ENCODE results near the gene CREBL2.
"Not testable (repeated sequence)": the region's sequence is repeated elsewhere in the genome, so short reads cannot be mapped to it uniquely, and the experiment has no call there.

The CREBL2 gene, protein sequence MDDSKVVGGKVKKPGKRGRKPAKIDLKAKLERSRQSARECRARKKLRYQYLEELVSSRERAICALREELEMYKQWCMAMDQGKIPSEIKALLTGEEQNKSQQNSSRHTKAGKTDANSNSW

GRCh38 chr12:12611512-12612306, at the start of gene CREBL2:
Gene CREBL2 (plus strand): TSS chr12:12611876. CDS start chr12:12612173, 297 bp downstream.
- DNase-seq (ENCODE audit: low spot score), result peak; percentile 93

DNA sequence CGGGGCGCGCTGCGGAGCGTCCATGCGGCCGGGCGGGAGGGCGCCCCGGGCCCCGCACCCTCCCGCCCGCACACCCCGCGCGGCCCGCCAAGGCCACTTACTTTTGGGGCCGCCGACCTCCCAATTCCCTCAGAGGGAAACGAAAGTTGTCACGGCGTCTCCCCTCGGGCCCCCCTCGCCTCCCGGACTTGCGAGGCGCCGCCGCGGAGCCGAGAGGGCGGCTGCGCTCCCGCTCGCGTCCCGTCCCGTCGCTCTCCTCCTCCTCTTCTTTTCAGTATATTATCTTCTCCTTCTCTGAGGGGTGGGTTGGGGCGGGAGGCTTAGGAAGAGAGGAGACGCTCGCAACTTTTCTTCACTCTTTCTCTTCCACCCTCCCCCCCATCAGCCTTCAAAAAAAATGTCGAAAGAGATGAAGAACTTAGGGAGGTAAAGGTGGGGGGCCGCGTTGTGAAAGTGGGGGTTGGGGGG, 49.6 kb upstream of the CREBL2 start:
- DNase-seq (ENCODE audit: low spot score), result no peak

DNA sequence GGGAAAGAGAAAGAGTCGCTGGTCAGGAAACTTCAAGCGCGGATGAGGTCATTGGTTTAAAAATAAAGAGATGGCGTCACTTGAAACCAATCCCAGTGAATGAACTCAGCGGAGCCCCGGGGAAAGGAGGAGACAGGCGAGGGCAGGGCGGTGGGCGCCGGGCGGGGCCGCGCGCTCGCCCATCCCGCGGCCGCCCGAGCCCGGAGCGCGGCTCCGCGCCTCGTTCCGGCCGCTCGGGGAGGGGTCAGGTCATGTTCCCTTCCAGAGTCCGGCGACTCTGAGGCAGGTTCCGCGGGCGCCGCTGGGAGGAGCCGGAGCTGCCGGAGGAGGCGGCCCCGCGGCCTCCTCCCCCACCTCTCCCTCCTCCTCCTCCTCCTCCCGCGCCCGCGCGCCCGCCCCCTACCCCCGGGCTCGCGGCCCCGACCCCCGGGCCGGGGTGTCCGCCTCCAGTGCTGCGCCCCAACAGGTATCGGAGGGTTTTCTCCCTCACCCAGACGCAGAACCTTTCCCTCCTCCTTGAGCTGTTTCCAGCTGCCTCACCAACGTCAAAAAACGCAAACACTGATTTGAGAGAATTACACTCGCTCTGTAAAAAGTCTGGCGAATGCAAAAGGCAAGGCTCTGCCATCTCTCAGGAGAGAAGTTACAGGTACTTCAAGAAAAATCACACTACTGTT, 49.0 kb upstream of the CREBL2 start, which contains the start of gene DUSP16:
Gene DUSP16, minus strand, starts transcription at position 279 of the 677 bp plus-strand sequence. CDS start 41,765 bp downstream, outside the sequence.
- peak; percentile 26 for DNase-seq (ENCODE audit: low spot score)

- DNase-seq (ENCODE audit: low spot score), result no peak
Measured at GRCh38 chr12:12563290-12563928, 48.3 kb upstream of the CREBL2 start.

DNA sequence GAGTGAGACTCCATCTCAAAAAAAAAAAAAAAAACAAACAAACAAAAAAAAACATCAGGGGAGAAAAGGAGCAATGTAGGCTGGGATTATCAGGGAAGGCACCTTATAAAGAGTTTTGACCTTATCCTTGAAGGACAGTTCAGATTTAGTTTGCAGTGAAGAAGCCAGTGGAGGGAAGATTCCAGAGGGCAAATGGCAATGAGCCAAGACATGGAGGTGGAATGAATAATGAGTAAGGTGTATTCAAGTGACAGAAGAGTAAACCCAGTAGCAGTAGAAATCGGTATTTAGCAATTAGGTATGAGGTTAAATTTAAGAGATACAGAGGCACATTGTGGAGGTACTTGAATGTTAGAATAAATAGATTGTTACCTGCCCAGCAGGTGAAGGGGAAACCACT, 46.8 kb upstream of the CREBL2 start:
- no peak for DNase-seq (ENCODE audit: low spot score)

DNA sequence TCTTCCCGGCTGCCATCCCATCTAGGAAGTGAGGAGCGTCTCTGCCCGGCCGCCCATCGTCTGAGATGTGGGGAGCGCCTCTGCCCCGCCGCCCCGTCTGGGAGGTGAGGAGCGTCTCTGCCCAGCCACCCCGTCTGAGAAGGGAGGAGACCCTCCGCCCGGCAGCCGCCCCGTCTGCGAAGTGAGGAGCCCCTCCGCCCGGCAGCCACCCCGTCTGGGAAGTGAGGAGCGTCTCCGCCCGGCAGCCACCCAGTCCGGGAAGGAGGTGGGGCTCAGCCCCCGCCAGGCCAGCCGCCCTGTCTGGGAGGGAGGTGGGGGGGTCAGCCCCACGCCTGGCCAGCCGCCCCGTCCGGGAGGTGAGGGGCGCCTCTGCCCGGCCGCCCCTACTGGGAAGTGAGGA, 45.7 kb upstream of the CREBL2 start:
- not testable (repeated sequence) for DNase-seq (ENCODE audit: low spot score)

- no peak for DNase-seq (ENCODE audit: low spot score)
Measured at GRCh38 chr12:12572659-12573058, 39.0 kb upstream of the CREBL2 start.

- DNase-seq (ENCODE audit: low spot score), result no peak
Measured at GRCh38 chr12:12577786-12578185, 33.9 kb upstream of the CREBL2 start.

DNA sequence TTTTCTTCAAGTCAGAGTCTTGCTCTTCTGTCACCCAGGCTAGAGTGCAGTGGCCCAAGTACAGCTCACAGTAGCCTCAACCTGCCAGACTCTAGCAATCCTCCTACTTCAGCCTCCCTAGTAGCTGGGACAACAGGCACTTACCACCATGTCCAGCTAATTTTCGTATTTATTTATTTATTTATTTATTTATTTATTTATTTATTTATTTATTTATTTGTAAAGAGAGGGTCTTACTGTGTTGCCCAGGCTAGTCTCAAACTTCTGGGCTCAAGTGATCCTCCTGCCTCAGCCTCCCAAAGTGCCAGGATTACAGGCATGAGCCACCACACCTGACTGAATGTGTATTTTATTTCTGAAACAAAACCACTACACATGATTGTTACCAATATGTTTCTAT, 31.0 kb upstream of the CREBL2 start:
- DNase-seq (ENCODE audit: low spot score), result not testable (repeated sequence)

DNA sequence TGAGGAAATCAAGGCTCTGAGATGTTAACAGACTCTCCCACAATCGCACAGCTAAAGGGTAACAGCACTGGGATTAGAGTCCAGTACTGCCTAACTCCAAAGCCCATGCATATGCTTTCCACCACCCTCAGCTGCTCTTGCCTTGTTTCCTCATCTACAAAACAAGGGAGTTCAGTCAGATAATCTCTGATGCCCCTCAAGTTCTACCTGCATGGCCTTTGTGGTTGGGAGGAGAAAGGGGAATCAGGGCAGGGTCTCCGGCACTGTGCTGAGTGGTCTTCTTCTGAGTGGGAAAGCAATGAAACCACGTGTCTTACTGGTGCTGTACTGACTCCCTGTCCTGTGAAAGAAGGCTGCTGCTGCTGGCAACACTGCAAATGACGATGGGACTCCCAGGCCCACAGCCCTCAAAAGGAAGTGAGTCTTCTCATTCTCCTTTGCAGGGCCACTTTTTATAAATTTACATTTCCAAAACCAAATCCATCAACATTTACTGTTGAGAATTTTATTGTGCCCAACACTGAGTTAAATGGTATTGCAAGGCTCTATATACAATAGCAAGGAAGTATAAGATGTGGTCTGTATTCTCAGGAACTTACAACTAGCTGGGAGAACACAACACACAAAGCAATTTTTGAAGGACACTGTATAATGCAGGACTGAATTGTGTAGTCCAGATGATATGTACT, 29.3 kb upstream of the CREBL2 start:
- no peak for DNase-seq (ENCODE audit: low spot score)

GRCh38 chr12:12582895-12583303, 28.8 kb upstream of the CREBL2 start:
- no peak for DNase-seq (ENCODE audit: low spot score)

GRCh38 chr12:12583510-12584178, 28.0 kb upstream of the CREBL2 start:
- no peak for DNase-seq (ENCODE audit: low spot score)

DNA sequence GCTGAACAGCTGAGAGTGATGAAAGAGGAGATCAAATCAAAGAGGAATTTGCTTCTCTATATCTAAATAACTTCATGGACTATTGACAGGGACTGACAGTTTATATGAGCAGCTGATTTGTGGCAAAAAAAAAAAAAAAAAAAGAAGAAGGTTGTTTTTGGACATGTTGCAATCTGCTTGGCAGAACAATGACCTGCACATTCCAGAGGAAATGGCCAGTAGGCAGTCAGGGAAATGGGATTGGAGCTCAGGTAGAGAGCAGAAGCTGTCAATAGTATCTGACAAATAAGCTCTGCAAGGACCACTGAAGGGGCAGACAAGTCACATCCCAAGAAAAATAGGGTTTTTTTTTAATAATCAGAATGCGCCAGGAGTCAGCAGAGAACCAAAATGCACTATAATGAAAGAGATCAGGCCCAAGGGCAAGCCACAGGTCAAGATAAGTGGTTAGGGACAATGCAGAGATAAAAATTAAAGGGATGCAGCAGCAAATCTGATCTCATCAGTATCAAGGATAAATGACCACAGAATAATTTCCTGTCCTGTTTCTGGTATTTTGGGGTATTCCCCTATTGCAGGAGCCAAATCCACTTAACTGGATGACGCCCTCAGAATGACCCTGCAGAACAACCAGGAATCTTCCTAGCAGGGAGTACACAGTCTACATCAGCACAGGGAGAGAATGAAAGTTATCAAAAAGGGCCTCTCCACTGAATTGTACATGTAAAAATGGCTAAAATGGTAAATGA, 26.4 kb upstream of the CREBL2 start:
- no peak for DNase-seq (ENCODE audit: low spot score)

DNA sequence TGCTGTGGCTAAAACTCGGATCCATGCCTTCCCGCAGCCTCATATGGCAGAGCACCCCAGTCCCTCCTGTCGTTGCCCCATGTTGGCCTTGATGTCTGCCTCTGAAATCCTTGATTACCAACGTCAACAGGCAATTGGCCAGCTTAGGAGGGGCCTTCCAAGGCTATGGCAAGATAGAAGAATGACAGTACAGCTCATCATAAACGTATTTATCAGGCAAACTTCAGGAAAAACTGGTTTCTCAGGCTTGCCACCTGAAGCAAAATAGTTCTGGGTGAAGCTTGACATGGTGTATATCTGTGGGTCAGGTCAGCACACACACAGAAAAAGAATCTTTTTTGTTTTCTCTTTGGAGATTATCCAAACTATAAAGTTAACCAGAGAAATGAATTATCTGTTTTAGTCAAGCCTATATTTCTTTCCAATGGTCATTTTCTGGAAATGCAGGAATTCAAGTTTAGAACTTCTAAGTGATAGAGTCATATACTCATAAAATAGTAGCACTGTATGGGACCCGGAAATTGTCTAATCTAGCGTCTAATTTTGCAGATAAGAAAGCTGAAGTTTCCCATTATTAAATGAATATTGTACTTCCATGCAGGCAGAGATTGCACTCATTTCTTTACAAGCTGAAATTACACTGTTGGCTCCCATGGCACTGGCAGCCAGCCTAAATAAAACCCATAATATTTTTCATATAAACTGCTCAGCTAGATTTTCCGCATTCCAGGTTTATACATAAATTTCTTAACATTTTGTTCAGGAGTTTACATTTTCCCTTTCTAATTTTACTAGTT, 24.6 kb upstream of the CREBL2 start:
- no peak for DNase-seq (ENCODE audit: low spot score)

GRCh38 chr12:12587878-12588277, 23.8 kb upstream of the CREBL2 start:
- no peak for DNase-seq (ENCODE audit: low spot score)

DNA sequence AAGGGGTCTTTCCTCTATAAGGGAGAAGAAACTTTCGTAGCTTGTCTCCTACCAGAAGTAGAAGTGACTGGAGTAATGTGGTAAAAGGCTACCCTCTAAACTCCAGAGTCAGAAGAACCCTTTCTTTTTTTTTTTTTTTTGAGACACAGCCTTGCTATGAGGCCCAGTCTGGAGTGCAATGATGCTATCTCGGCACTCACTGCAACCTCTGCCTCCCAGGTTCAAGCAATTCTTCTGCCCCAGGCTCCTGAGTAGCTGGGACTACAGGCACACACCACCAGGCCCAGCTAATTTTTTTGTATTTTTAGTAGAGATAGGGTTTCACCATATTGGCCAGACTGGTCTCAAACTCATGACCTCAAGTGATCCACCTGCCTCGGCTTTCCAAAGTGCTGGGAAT, 23.2 kb upstream of the CREBL2 start:
- DNase-seq (ENCODE audit: low spot score), result not testable (repeated sequence)

GRCh38 chr12:12590961-12591360, 20.7 kb upstream of the CREBL2 start:
- no peak for DNase-seq (ENCODE audit: low spot score)

GRCh38 chr12:12592930-12593329, 18.7 kb upstream of the CREBL2 start:
- no peak for DNase-seq (ENCODE audit: low spot score)

- not testable (repeated sequence) for DNase-seq (ENCODE audit: low spot score)
Measured at GRCh38 chr12:12595929-12596328, 15.7 kb upstream of the CREBL2 start.

DNA sequence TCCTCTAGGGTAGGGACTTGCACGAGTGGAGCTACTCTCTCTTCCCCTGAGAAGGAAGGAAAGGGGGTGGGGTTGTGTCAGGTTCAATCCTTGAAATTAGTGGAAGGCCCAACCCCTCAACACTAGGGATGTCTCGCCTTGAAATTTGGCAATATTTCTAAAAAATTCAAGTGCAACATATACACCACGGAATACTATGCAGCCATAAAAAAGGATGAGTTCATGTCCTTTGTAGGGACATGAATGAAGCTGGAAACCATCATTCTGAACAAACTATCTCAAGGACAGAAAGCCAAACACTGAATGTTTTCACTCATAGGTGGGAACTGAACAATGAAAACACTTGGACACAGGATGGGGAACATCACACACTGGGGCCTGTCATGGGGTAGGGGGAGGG, 15.1 kb upstream of the CREBL2 start:
- DNase-seq (ENCODE audit: low spot score), result not testable (repeated sequence)

All from hematopoietic multipotent progenitor cell treated with erythropoietin and hydrocortisone succinate and interleukin-3 and kit ligand, for 15 days (in vitro differentiated cells).